Stimulated activated CD4-positive, alpha-beta T cell treated with anti-CD3 and anti-CD28 coated beads, Interleukin-2, amount 100 ng/mL, for 48 hours (primary cell): Measurements from ENCODE around the gene ADAMTS19.

ENCODE experiments used
- DNase-seq, 2 donors: peaks; one replicate each; pipeline ENCODE4 v3.0.0-alpha.2; 2020

ADAMTS19 gene

GRCh38 chr5:129773376-129773775, 313.3 kb downstream of the ADAMTS19 start:
- DNase-seq: no peak

- no peak for DNase-seq
Observed at GRCh38 chr5:129781594-129781993, 321.5 kb downstream of the ADAMTS19 start.
